ENCODE results near the gene ARSI.

ARSI gene

GRCh38 chr5:150278916-150279315 lies 23.8 kb downstream of the ARSI start:
- Histone ChIP-seq H3K27ac (no peak overlapping the region), H3K9me3 (no peaks in the 10 kb centered on the region), H3K27me3 (peaks cover 12% of the 10 kb centered on the region), H3K36me3 (no peaks in the 10 kb centered on the region), H3K4me3 (ENCODE audit: low read depth in 1 of 2, low read length in 1 of 2) (no peak overlapping the region), H3K4me1 (ENCODE audit: control insufficient read depth in 1 of 2, insufficient read depth in 1 of 2, low read depth in 1 of 2, low read length in 1 of 2) (no peaks in the 10 kb centered on the region)
- TF ChIP-seq, protein P1, sequence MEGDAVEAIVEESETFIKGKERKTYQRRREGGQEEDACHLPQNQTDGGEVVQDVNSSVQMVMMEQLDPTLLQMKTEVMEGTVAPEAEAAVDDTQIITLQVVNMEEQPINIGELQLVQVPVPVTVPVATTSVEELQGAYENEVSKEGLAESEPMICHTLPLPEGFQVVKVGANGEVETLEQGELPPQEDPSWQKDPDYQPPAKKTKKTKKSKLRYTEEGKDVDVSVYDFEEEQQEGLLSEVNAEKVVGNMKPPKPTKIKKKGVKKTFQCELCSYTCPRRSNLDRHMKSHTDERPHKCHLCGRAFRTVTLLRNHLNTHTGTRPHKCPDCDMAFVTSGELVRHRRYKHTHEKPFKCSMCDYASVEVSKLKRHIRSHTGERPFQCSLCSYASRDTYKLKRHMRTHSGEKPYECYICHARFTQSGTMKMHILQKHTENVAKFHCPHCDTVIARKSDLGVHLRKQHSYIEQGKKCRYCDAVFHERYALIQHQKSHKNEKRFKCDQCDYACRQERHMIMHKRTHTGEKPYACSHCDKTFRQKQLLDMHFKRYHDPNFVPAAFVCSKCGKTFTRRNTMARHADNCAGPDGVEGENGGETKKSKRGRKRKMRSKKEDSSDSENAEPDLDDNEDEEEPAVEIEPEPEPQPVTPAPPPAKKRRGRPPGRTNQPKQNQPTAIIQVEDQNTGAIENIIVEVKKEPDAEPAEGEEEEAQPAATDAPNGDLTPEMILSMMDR (IDR thresholded peaks at IDR 0.05): no peak

GRCh38 chr5:150278046-150278730 lies 24.5 kb downstream of the ARSI start:
- TF ChIP-seq, protein P1 (IDR thresholded peaks at IDR 0.05): no peak
- no peak overlapping the region for H3K27ac ChIP-seq
- H3K9me3 ChIP-seq: no peaks in the 10 kb centered on the region
- H3K4me1 ChIP-seq (ENCODE audit: control insufficient read depth in 1 of 2, insufficient read depth in 1 of 2, low read depth in 1 of 2, low read length in 1 of 2): no peaks in the 10 kb centered on the region
- H3K36me3 ChIP-seq: no peaks in the 10 kb centered on the region
- H3K4me3 ChIP-seq (ENCODE audit: low read depth in 1 of 2, low read length in 1 of 2): no peak overlapping the region
- peaks cover 12% of the 10 kb centered on the region for H3K27me3 ChIP-seq

- Histone ChIP-seq H3K27me3 (peaks cover 12% of the 10 kb centered on the region), H3K4me1 (ENCODE audit: control insufficient read depth in 1 of 2, insufficient read depth in 1 of 2, low read depth in 1 of 2, low read length in 1 of 2) (no peaks in the 10 kb centered on the region), H3K4me3 (ENCODE audit: low read depth in 1 of 2, low read length in 1 of 2) (no peak overlapping the region), H3K9me3 (no peaks in the 10 kb centered on the region), H3K36me3 (no peaks in the 10 kb centered on the region), H3K27ac (no peak overlapping the region)
- TF ChIP-seq, protein P1 (IDR thresholded peaks at IDR 0.05): no peak
Measured at GRCh38 chr5:150277043-150277442, 25.7 kb downstream of the ARSI start.

GRCh38 chr5:150274811-150275210 lies 27.9 kb downstream of the ARSI start:
- TF ChIP-seq, protein P1 (IDR thresholded peaks at IDR 0.05): no peak
- no peak overlapping the region for H3K27ac ChIP-seq
- no peaks in the 10 kb centered on the region for H3K4me1 ChIP-seq (ENCODE audit: control insufficient read depth in 1 of 2, insufficient read depth in 1 of 2, low read depth in 1 of 2, low read length in 1 of 2)
- H3K4me3 ChIP-seq (ENCODE audit: low read depth in 1 of 2, low read length in 1 of 2): no peak overlapping the region
- peaks cover 3% of the 10 kb centered on the region for H3K27me3 ChIP-seq
- no peaks in the 10 kb centered on the region for H3K36me3 ChIP-seq
- H3K9me3 ChIP-seq: no peaks in the 10 kb centered on the region

DNA sequence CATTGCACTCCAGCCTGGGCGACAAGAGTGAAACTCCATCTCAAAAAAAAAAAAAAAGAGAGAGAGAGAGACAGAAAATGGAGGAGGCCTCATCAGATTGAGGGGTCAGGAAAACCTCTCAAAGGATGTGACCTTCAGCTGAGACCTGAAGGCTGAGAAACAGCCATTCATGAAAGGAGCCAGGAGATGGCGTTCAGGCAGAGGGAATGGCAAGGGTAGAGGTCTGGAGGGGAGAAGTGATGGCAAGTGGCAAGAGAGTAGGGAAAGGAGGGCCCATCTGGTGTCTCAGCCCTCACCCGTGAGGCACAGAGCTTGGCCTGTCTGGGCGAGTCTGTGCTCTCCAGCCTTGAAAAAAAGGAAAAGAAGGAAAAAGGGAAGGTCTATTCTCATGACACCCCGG lies 30.2 kb downstream of the ARSI start:
- TF ChIP-seq, protein P1 (IDR thresholded peaks at IDR 0.05): no peak
- Histone ChIP-seq H3K4me1 (ENCODE audit: control insufficient read depth in 1 of 2, insufficient read depth in 1 of 2, low read depth in 1 of 2, low read length in 1 of 2) (no peaks in the 10 kb centered on the region), H3K36me3 (no peaks in the 10 kb centered on the region), H3K9me3 (no peaks in the 10 kb centered on the region), H3K4me3 (ENCODE audit: low read depth in 1 of 2, low read length in 1 of 2) (no peak overlapping the region), H3K27ac (no peak overlapping the region), H3K27me3 (no peaks in the 10 kb centered on the region)
